BLaER1 treated with 17β-estradiol and CSF1 and Interleukin-3, amounts not matched to agents 10 nM and 100 nM (cell line): ENCODE measurements around the gene TTI1.

Experiments used
- H3K27ac ChIP-seq, 11 experiments: shearing (Covaris generic); formaldehyde crosslinking; 2 replicates each; pipeline ENCODE4 v1.8.1; 2022
- H3K27me3 ChIP-seq, 11 experiments: shearing (Covaris generic); formaldehyde crosslinking; 2 replicates each; pipeline ENCODE4 v1.8.1; 2022
- H3K36me3 ChIP-seq, 11 experiments: shearing (Covaris generic); formaldehyde crosslinking; 2 replicates each; pipeline ENCODE4 v1.8.1; 2022
- H3K4me1 ChIP-seq, 10 experiments: shearing (Covaris generic); formaldehyde crosslinking; 2 replicates each; pipeline ENCODE4 v1.8.1; 2022
- H3K4me2 ChIP-seq, 11 experiments: shearing (Covaris generic); formaldehyde crosslinking; 2 replicates each; pipeline ENCODE4 v1.8.1; 2022
- H3K4me3 ChIP-seq, 10 experiments: shearing (Covaris generic); formaldehyde crosslinking; 2 replicates each; pipeline ENCODE4 v1.8.1; 2022
- H3K9ac ChIP-seq, 11 experiments: shearing (Covaris generic); formaldehyde crosslinking; 2 replicates each; pipeline ENCODE4 v1.8.1; 2022
- H3K9me3 ChIP-seq, 11 experiments: shearing (Covaris generic); formaldehyde crosslinking; replicated peaks in 1 of 11; 2 replicates each; pipeline ENCODE4 v1.8.1; 2022
- H4K20me1 ChIP-seq, 11 experiments: shearing (Covaris generic); formaldehyde crosslinking; 2 replicates each; pipeline ENCODE4 v1.8.1; 2022
- Cebpa-rat ChIP-seq, 11 experiments: shearing (Covaris generic); IDR thresholded peaks; 2 replicates each; pipeline ENCODE4 v1.8.1; 2022

TTI1 gene

DNA sequence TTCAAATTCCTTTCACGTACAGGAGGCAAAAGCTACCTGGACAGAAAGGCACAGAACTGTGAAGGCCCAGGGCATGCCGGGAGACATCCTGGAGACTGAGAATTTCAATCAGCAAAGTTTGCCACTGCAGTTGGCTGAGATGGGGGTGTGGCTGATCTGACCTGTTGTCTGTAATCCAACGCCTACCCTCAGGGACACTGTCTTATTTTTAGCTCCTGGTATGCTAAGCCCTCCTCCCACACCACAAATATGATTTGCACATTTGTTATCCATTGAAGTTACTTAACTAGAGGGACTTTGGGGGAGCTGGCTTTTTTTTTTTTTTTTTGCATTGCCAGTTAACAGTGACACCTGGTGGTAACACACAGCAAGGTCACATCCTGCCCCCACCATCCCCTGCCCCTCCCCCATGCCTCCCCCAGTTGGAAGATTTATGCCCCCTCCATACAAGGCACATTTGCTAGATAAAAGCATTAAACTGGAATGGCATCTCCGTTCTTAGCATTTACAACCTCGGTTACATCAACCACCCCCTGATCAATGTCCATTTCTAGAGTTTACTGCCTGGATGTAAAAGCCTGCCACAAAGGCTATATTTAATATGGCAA is 40.4 kb downstream of the TTI1 start:
- no peak for TF ChIP-seq Cebpa-rat (IDR thresholded peaks at IDR 0.05)
- H3K27ac ChIP-seq = 0 out of 22 replicates have a peak overlapping the region, but pooled peaks of 1 of the 11 experiments have one; percentile 1
- peaks cover 57 to 84% (median 74%) of the 10 kb centered on the region in 11 experiments for H3K36me3 ChIP-seq
- peak overlapping the region in 1 of 11 experiments; percentile 18; a peak in 2 of 22 replicates for H3K4me2 ChIP-seq
- no peak overlapping the region for H3K4me3 ChIP-seq
- peaks cover 30 to 54% (median 47%) of the 10 kb centered on the region in 10 experiments for H3K4me1 ChIP-seq
- peaks cover 0 to 69% (median 35%) of the 10 kb centered on the region in 11 experiments; a peak in 15 of 22 replicates for H4K20me1 ChIP-seq
- peaks cover 0 to 9% (median 0%) of the 10 kb centered on the region in 11 experiments; a peak in 1 of 22 replicates for H3K27me3 ChIP-seq
- H3K9me3 ChIP-seq = no peaks in the 10 kb centered on the region
- H3K9ac ChIP-seq = peak overlapping the region in 1 of 11 experiments; percentile 32; a peak in 1 of 22 replicates

DNA sequence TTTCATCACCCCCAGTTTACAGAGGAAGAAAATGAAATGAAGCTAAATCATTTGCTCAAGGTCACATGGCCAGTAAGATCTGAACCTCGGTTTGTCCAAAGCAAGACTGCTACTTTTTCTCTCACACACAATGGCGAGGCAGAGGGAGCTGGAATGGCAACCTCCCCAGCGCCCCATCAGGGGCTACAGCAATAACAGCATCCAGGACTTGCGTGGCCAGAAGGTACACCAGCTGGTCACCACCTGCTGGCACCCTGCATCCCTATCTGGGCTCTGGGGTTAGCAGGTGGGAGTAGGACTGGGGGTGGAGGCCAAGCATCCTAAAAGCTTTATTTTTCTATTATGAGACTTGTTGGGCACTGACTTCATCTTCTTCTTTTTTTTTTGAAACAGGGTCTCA is 41.3 kb downstream of the TTI1 start:
- Histone ChIP-seq H4K20me1 (peaks cover 0 to 68% (median 35%) of the 10 kb centered on the region in 11 experiments; a peak in 15 of 22 replicates), H3K9me3 (no peaks in the 10 kb centered on the region), H3K9ac (no peak overlapping the region), H3K36me3 (peaks cover 56 to 83% (median 71%) of the 10 kb centered on the region in 11 experiments), H3K27ac (no peak overlapping the region), H3K27me3 (peaks cover 0 to 9% (median 0%) of the 10 kb centered on the region in 11 experiments; a peak in 1 of 22 replicates), H3K4me2 (peak overlapping the region in 9 of 11 experiments; percentile 58 to 77 (median 69); a peak in 13 of 22 replicates), H3K4me3 (no peak overlapping the region), H3K4me1 (peaks cover 30 to 64% (median 56%) of the 10 kb centered on the region in 10 experiments)
- TF ChIP-seq Cebpa-rat (IDR thresholded peaks at IDR 0.05) = no peak

DNA sequence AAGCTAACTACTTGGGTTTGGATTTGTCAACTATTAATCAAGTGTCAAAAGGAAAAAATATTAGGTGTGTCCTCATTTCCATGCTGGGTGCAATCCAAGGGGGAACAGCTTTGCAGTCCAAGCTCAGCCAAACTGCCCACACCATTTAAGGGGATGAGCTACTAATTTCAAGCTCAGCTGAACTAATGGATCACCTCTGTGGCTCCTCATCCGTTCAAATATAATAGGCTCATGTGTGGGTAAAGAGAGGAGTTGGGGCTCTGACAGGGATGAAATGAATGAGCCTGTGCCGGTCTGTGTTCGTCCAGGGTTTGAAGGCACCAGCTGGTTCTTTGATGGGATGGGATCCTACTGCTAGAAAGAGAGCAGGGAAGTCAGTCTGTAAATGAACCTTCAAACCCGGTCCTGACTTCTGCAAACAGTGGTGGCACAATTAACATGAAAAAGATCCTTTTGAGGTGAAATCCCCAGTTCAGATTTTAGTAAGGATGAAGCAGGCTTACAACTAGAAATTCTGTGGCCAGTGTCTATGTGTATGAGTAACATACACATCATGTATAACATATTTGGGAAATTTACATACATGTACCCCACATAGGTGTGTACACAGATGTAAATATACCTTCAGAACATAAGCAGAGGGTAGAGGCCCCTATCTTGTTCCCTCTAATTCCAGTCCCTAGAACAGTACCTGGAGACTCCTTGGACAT is 41.9 kb downstream of the TTI1 start:
- peak overlapping the region in 1 of 11 experiments; percentile 5; a peak in 1 of 22 replicates for H3K27ac ChIP-seq
- 0 out of 22 replicates have a peak overlapping the region, but pooled peaks of 1 of the 11 experiments have one; percentile 1 for H3K9ac ChIP-seq
- peaks cover 56 to 83% (median 71%) of the 10 kb centered on the region in 11 experiments for H3K36me3 ChIP-seq
- TF ChIP-seq Cebpa-rat (IDR thresholded peaks at IDR 0.05) = no peak
- peaks cover 0 to 9% (median 0%) of the 10 kb centered on the region in 11 experiments; a peak in 1 of 22 replicates for H3K27me3 ChIP-seq
- peaks cover 30 to 70% (median 60%) of the 10 kb centered on the region in 10 experiments for H3K4me1 ChIP-seq
- peaks cover 0 to 63% (median 35%) of the 10 kb centered on the region in 11 experiments; a peak in 15 of 22 replicates for H4K20me1 ChIP-seq
- no peaks in the 10 kb centered on the region for H3K9me3 ChIP-seq
- no peak overlapping the region for H3K4me3 ChIP-seq
- peak overlapping the region; percentile 50 to 77 (median 68) for H3K4me2 ChIP-seq

DNA sequence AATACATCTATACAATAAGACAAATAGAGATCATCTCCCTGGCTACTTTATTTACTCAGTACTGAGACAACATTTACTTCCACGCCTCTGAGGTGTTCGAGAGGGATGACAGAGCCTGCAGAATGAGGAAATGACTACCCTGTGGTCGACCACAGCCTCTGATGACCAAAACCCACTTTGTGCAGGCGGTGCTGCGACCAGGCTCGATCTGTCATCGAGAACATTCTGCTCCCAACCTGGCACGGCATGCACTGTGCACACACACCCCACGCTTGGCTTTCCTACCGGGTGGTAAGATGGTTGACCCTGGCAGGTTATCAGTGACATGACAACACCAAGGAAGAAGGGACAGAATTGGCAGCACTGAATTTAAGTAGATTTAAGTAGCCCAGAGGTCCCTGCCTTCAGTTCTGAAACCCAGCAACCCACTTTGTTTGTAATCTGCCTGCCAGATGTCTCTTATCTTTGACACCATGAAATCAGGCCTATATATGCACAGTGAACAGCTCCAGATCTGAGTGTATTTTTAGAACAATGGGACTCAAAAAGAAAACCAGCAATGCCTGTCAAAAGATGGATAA is 42.6 kb downstream of the TTI1 start:
- H3K4me2 ChIP-seq = peak overlapping the region; percentile 50 to 77 (median 68)
- TF ChIP-seq Cebpa-rat (IDR thresholded peaks at IDR 0.05) = no peak

DNA sequence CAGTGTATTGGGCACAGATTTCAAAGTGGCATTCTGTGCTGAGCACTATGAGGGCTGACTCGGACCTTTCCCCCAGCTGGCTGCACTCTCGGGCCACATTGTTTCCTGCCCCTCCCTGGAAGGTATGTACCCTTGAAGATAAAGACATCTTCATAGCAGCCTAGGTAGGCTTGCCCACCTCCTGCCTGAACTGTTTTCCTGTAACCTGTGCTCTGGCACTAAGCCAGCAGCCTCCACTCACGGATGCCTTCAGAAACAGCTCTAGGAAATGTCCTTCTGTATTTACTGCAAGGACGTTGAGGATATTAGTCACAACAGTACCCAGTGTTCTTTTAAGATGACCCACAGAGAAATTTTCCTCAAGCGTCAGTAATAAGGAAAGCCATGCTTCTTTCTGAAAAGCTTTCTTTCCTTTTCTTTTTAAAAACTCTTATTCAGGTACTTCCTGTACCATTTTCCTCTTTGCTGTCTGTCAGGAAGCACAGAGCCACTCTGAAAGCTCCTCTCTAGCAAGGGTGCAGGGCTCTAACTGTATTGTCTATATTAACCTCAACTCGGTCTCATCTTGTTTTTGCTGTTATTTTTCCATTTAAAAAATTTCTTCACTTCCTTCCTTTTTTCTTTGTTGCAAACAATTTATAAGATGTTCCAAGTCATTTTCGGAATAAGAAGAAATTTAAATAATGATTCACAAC is 43.5 kb downstream of the TTI1 start:
- H3K4me1 ChIP-seq = peaks cover 30 to 71% (median 62%) of the 10 kb centered on the region in 10 experiments
- H4K20me1 ChIP-seq = peaks cover 0 to 55% (median 33%) of the 10 kb centered on the region in 11 experiments; a peak in 15 of 22 replicates
- no peak overlapping the region for H3K9ac ChIP-seq
- peaks cover 0 to 9% (median 0%) of the 10 kb centered on the region in 11 experiments; a peak in 1 of 22 replicates for H3K27me3 ChIP-seq
- H3K9me3 ChIP-seq = no peaks in the 10 kb centered on the region
- no peak overlapping the region for H3K4me3 ChIP-seq
- TF ChIP-seq Cebpa-rat (IDR thresholded peaks at IDR 0.05) = no peak
- peak overlapping the region; percentile 50 to 77 (median 68) for H3K4me2 ChIP-seq
- peak overlapping the region in 8 of 11 experiments; percentile 8 to 62 (median 26); a peak in 10 of 22 replicates for H3K27ac ChIP-seq
- peaks cover 50 to 83% (median 65%) of the 10 kb centered on the region in 11 experiments for H3K36me3 ChIP-seq

More for the DNA sequence above, 42.6 kb downstream of the TTI1 start:
- Histone ChIP-seq H3K9ac (0 out of 22 replicates have a peak overlapping the region, but pooled peaks of 1 of the 11 experiments have one; percentile 1), H3K27ac (peak overlapping the region in 6 of 11 experiments; percentile 10 to 62 (median 28); a peak in 7 of 22 replicates), H3K9me3 (no peaks in the 10 kb centered on the region), H3K36me3 (peaks cover 55 to 83% (median 70%) of the 10 kb centered on the region in 11 experiments), H3K4me3 (no peak overlapping the region), H4K20me1 (peaks cover 0 to 59% (median 33%) of the 10 kb centered on the region in 11 experiments; a peak in 15 of 22 replicates), H3K27me3 (peaks cover 0 to 9% (median 0%) of the 10 kb centered on the region in 11 experiments; a peak in 1 of 22 replicates), H3K4me1 (peaks cover 30 to 71% (median 62%) of the 10 kb centered on the region in 10 experiments)

DNA sequence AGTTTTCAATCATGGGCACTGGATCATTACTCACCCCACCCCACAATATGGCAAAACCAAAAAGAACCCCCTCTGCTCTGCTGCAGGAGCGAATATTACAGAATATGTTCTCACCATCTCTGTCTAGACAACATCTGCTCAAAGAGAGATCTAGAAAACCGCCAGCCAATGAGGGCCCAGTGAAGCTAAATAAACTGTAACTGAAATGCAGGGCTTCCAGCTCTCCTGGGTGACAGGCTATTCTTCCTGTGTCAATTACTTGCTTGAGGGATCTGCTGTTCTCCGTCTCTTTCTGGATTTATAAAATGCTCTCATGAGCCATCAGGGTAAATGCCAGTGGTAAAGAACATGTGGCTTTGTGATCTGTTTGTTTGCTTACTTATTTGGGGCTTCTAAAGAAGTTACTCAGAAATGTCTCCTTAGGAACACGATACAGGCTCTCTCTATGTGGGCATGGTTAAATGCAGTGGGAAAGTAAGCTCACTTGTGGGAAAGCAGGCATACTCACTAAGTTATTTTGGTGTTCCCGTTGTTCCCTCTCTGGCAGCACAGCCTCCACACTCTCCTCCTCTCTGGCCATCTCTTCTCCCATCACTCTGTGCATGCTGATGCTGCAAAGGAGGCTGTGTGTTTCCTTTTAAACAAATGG is 44.8 kb downstream of the TTI1 start:
- H3K9me3 ChIP-seq = no peaks in the 10 kb centered on the region
- no peak overlapping the region for H3K9ac ChIP-seq
- peaks cover 0 to 9% (median 0%) of the 10 kb centered on the region in 11 experiments; a peak in 1 of 22 replicates for H3K27me3 ChIP-seq
- peaks cover 0 to 48% (median 28%) of the 10 kb centered on the region in 11 experiments; a peak in 15 of 22 replicates for H4K20me1 ChIP-seq
- peaks cover 30 to 79% (median 67%) of the 10 kb centered on the region in 10 experiments for H3K4me1 ChIP-seq
- peak overlapping the region in 7 of 11 experiments; percentile 8 to 56 (median 43); a peak in 10 of 22 replicates for H3K4me2 ChIP-seq
- H3K36me3 ChIP-seq = peaks cover 47 to 85% (median 62%) of the 10 kb centered on the region in 11 experiments
- H3K27ac ChIP-seq = no peak overlapping the region
- no peak overlapping the region for H3K4me3 ChIP-seq
- no peak for TF ChIP-seq Cebpa-rat (IDR thresholded peaks at IDR 0.05)

DNA sequence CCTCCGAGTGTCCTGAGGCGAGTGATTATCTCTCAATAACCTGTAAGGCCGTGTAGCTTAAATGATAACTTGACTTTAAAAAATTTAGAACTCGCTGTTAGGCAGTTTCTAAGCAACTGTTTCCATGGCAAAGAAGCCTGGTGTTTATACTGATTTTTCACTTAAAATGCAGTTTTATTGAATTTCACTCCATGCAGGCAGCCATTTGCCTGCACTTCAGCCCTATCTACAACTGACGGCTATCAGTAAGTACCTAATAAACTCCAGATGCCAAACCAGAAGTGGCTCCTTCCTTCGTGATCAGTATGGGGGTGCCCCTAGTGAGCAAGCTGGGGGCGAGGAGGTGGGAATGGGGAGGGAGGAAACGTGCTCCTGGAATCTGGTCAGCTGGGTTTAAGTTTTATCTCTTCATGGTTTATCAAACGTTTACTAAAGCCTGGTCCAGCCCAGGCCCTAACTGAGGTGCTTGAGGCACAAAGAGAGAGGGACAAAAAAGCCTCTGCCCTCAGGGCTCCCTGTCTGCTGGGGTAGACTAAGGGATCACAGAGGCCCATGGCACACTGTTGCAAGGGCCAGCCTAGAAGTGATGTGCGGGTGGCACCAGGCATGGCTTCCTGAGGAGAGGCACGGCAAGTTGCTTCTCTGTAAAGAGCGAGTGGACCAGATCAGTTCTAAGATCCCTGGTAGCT is 45.5 kb downstream of the TTI1 start:
- peaks cover 0 to 9% (median 0%) of the 10 kb centered on the region in 11 experiments; a peak in 1 of 22 replicates for H3K27me3 ChIP-seq
- no peak overlapping the region for H3K27ac ChIP-seq
- H3K4me1 ChIP-seq = peaks cover 30 to 75% (median 64%) of the 10 kb centered on the region in 10 experiments
- peaks cover 51 to 89% (median 66%) of the 10 kb centered on the region in 11 experiments for H3K36me3 ChIP-seq
- H3K4me2 ChIP-seq = peak overlapping the region in 8 of 11 experiments; percentile 8 to 56 (median 40); a peak in 15 of 22 replicates
- no peak overlapping the region for H3K4me3 ChIP-seq
- TF ChIP-seq Cebpa-rat (IDR thresholded peaks at IDR 0.05) = no peak
- no peaks in the 10 kb centered on the region for H3K9me3 ChIP-seq
- H3K9ac ChIP-seq = peak overlapping the region in 1 of 11 experiments; percentile 3; a peak in 1 of 22 replicates
- H4K20me1 ChIP-seq = peaks cover 0 to 44% (median 26%) of the 10 kb centered on the region in 11 experiments; a peak in 15 of 22 replicates
